GM12878 (cell line): ENCODE data around the gene DLGAP5. TPM values are rescaled to one million over a fixed set of nuclear protein-coding genes. Genes with fewer than 3 reads are reported as not detected.

Experiments
- ATAC-seq: fragments of 200-7000 bp; cut with Tn5 transposase; 3 replicates; pipeline ENCODE4 v1.9.1; 2020; ENCODE audit warnings: mild to moderate bottlenecking, moderate library complexity
- BruUV-seq: library from RNA; stranded (reverse); fragments of 400-500 nt; replicated peaks from 2 replicates; lab custom pipeline; 2021; lab: Mats Ljungman, UMichigan
- CTCF ChIA-PET: fragments of 300-600 bp; sonication (Branson Sonifier 250); formaldehyde crosslinking; extraction: SDS; loops from one replicate; lab custom pipeline; 2021; ENCODE audit warnings: inconsistent platforms; lab: Yijun Ruan, JAX
- POLR2A ChIA-PET: fragments of 350-600 bp; formaldehyde crosslinking; extraction: SDS; loops from one replicate; lab custom pipeline; 2021; ENCODE audit warnings: inconsistent platforms; lab: Charles Lee
- RAD21 ChIA-PET: fragments of 300-600 bp; sonication (Branson Sonifier 250); formaldehyde crosslinking; loops from one replicate; lab custom pipeline; 2023; ENCODE audit warnings: antibody characterized with exemption; ENCODE audit not compliant: unreplicated experiment; lab: Charles Lee
- SMC1A ChIA-PET: fragments of 300-600 bp; sonication (Branson Sonifier 250); formaldehyde crosslinking; loops from one replicate; lab custom pipeline; 2023; ENCODE audit not compliant: unreplicated experiment, uncharacterized antibody; lab: Charles Lee
- DNase-seq: peaks from one replicate; pipeline ENCODE4 v3.0.0-alpha.2; 2011; ENCODE audit warnings: low read depth, low spot score
- FAIRE-seq: peaks from 3 replicates; lab custom pipeline; 2011; peaks lifted over from hg19 to GRCh38; lab: Jason Lieb, UNC
- H2AFZ ChIP-seq: 2 replicates; pipeline ENCODE4 v1.6.0; 2011; ENCODE audit warnings: low read depth, low read length, control low read depth; ENCODE audit not compliant: control insufficient read depth
- H3K27ac ChIP-seq: 2 replicates; pipeline ENCODE4 v1.5.1; 2011; ENCODE audit warnings: control low read depth; ENCODE audit not compliant: control insufficient read depth, insufficient read depth
- H3K27me3 ChIP-seq, 2 experiments: replicated peaks in 1 of 2; 2 replicates each; pipeline versions ENCODE4 v1.6.0 to v1.6.1; 2011; ENCODE audit warnings: low read length in 1 of 2; ENCODE audit not compliant: control insufficient read depth in 2 of 2, insufficient read depth in 2 of 2
- H3K36me3 ChIP-seq, 2 experiments: 2 replicates each; pipeline ENCODE4 v1.5.1; 2011; ENCODE audit warnings: low read length in 1 of 2; ENCODE audit not compliant: control insufficient read depth in 2 of 2, insufficient read depth in 2 of 2
- H3K4me1 ChIP-seq: 2 replicates; pipeline ENCODE4 v1.6.1; 2011; ENCODE audit warnings: mild to moderate bottlenecking, low read length, moderate library complexity, mixed read lengths; ENCODE audit not compliant: control insufficient read depth, insufficient read depth
- H3K4me2 ChIP-seq: 2 replicates; pipeline ENCODE4 v1.6.0; 2011; ENCODE audit warnings: control low read depth; ENCODE audit not compliant: control insufficient read depth, insufficient read depth
- H3K4me3 ChIP-seq: fragments of 200-600 bp; sonication (generic); 2 replicates; pipeline ENCODE4 v1.5.1; 2016
- H3K79me2 ChIP-seq: 2 replicates; pipeline ENCODE4 v1.6.0; 2011; ENCODE audit warnings: low read length; ENCODE audit not compliant: control insufficient read depth, insufficient read depth
- H3K9ac ChIP-seq: 2 replicates; pipeline ENCODE4 v1.8.0; 2011; ENCODE audit warnings: low read length, control low read depth, mixed read lengths; ENCODE audit not compliant: control insufficient read depth, insufficient read depth
- H3K9me3 ChIP-seq: replicated peaks from 3 replicates; pipeline ENCODE4 v1.5.1; 2011; ENCODE audit warnings: mild to moderate bottlenecking, low read length; ENCODE audit not compliant: control insufficient read depth, insufficient read depth
- H4K20me1 ChIP-seq: 2 replicates; pipeline ENCODE4 v1.6.0; 2011; ENCODE audit not compliant: control insufficient read depth, insufficient read depth
- BCL11A ChIP-seq: IDR thresholded peaks from 2 replicates; pipeline ENCODE4 v1.6.1; 2011; ENCODE audit warnings: low read depth, low read length
- CREB1 ChIP-seq: IDR thresholded peaks from 2 replicates; pipeline ENCODE4 v1.6.1; 2012; ENCODE audit warnings: low read depth, mild to moderate bottlenecking, inconsistent platforms
- EGR1 ChIP-seq, 2 experiments: IDR thresholded peaks; 1 replicate in 1 of 2; 2 replicates in 1 of 2; pipeline ENCODE4 v1.6.1; 2011 to 2012; ENCODE audit warnings: low read depth in 2 of 2, low read length in 2 of 2, borderline replicate concordance in 1 of 2, mild to moderate bottlenecking in 1 of 2, moderate library complexity in 1 of 2
- IKZF1 ChIP-seq: fragments of 450-650 bp; conservative IDR thresholded peaks from 2 replicates; pipeline ENCODE4 v1.6.1; 2017; ENCODE audit warnings: antibody characterized with exemption, mild to moderate bottlenecking
- IKZF2 ChIP-seq, 2 experiments: fragments of 450-650 bp; IDR thresholded peaks; 2 replicates each; pipeline ENCODE4 v1.6.1; 2017; ENCODE audit warnings: mild to moderate bottlenecking in 2 of 2, moderate library complexity in 2 of 2
- MTA2 ChIP-seq: fragments of 450-650 bp; IDR thresholded peaks from 2 replicates; pipeline ENCODE4 v1.6.1; 2016; ENCODE audit warnings: low read depth, mild to moderate bottlenecking, moderate library complexity
- MXI1 ChIP-seq: fragments of 150-350 bp; IDR thresholded peaks from 2 replicates; pipeline ENCODE4 v1.6.1; 2011; ENCODE audit warnings: low read depth, mild to moderate bottlenecking, inconsistent platforms, low read length, improper control_type of control experiment
- MYC ChIP-seq: IDR thresholded peaks from 2 replicates; pipeline ENCODE4 v1.6.1; 2011; ENCODE audit warnings: mild to moderate bottlenecking, low read length, moderate library complexity, inconsistent platforms; ENCODE audit not compliant: insufficient read depth, insufficient replicate concordance, insufficient read length, severe bottlenecking
- NFYA ChIP-seq: IDR thresholded peaks from 2 replicates; pipeline ENCODE4 v1.6.1; 2011; ENCODE audit warnings: low read depth, mild to moderate bottlenecking, low read length, improper control_type of control experiment, borderline replicate concordance
- POLR2A ChIP-seq: IDR thresholded peaks from 2 replicates; pipeline ENCODE4 v1.6.1; 2011; ENCODE audit warnings: low read depth, mild to moderate bottlenecking, low read length
- POLR2AphosphoS2 ChIP-seq: IDR thresholded peaks from 2 replicates; pipeline ENCODE4 v1.6.1; 2011; ENCODE audit warnings: low read depth, mild to moderate bottlenecking, low read length, improper control_type of control experiment, moderate library complexity
- RAD51 ChIP-seq: fragments of 450-650 bp; IDR thresholded peaks from 2 replicates; pipeline ENCODE4 v1.6.1; 2016; ENCODE audit warnings: moderate library complexity, mild to moderate bottlenecking, inconsistent platforms
- SPI1 ChIP-seq: IDR thresholded peaks from 2 replicates; pipeline ENCODE4 v1.6.1; 2011; ENCODE audit warnings: low read depth, mild to moderate bottlenecking, low read length, moderate library complexity, borderline replicate concordance; ENCODE audit not compliant: insufficient read depth
- TCF12 ChIP-seq: IDR thresholded peaks from 2 replicates; pipeline ENCODE4 v1.6.1; 2011; ENCODE audit warnings: low read depth, mild to moderate bottlenecking, low read length
- TCF7 ChIP-seq: IDR thresholded peaks from 2 replicates; pipeline ENCODE4 v1.6.1; 2014; ENCODE audit warnings: antibody characterized with exemption, borderline replicate concordance
- WGBS: methylation state at CpG from one replicate; pipeline ENCODE4 v1.1.6; 2016; ENCODE audit warnings: low lambda C conversion rate; ENCODE audit not compliant: insufficient replicate concordance, insufficient coverage; ENCODE audit errors: missing lambda C conversion rate; 5-methylcytosine and 5-hydroxymethylcytosine counted together
- in situ Hi-C: fragments of 300-500 bp; cut with MboI; formaldehyde crosslinking; loops from 9 replicates; pipeline ENCODE4 v1.14.3; 2018; ENCODE audit warnings: mixed read lengths
- intact Hi-C: fragments of 100-400 bp; cut with micrococcal nuclease; formaldehyde crosslinking; loops from one replicate; pipeline ENCODE4 v1.14.2; 2022; ENCODE audit not compliant: unreplicated experiment
- polyA plus RNA-seq, 11 experiments: library from polyadenylated mRNA; depleted of rRNA in 4 of 11; unstranded in 6 of 11; stranded (reverse) in 5 of 11; fragments of >200 nt; fragmentation: Nextera tagmentation in 4 of 11; fragmentation: Illumina TruSeq in 1 of 11; extraction: Ambion mirVana in 4 of 11; extraction: Trizol in 1 of 11; gene quantifications; 1 replicate in 1 of 11; 2 replicates in 10 of 11; pipeline versions ENCODE4 v1.2.1 to v1.2.3, GENCODE V29; 2011 to 2016; ENCODE audit warnings: inconsistent platforms in 2 of 11, missing spikeins in 2 of 11, low read depth in 1 of 11
- total RNA-seq, 4 experiments: library from RNA; depleted of rRNA in 3 of 4; stranded (reverse); fragments of >200 nt in 3 of 4; fragmentation: Illumina TruSeq in 1 of 4; extraction: Trizol in 1 of 4; gene quantifications; 2 replicates each; pipeline versions ENCODE4 v1.2.1 to v1.2.3, GENCODE V29; 2013 to 2021
- TF ChIP-seq, protein P1 (sequence below): IDR thresholded peaks from 2 replicates; pipeline ENCODE4 v1.6.1; 2011; ENCODE audit warnings: borderline replicate concordance, low read depth, mild to moderate bottlenecking, moderate library complexity, low read length; ENCODE audit not compliant: insufficient read depth, poor library complexity, severe bottlenecking
- TF ChIP-seq, protein P2 (sequence below): fragments of 450-650 bp; IDR thresholded peaks from 2 replicates; pipeline ENCODE4 v1.6.1; 2017; ENCODE audit warnings: mild to moderate bottlenecking
- TF ChIP-seq, protein P3 (sequence below): fragments of 450-650 bp; formaldehyde crosslinking; IDR thresholded peaks from 2 replicates; pipeline ENCODE4 v1.4.0; 2020; ENCODE audit warnings: mild to moderate bottlenecking, moderate library complexity

Gene DLGAP5
- total and polyA plus RNA-seq, 10 of the 15 experiments (the other 5 are each of a cell fraction or from before 2014, with no cell fraction given), result 40.9 to 106 (median 67.6) TPM

DNA sequence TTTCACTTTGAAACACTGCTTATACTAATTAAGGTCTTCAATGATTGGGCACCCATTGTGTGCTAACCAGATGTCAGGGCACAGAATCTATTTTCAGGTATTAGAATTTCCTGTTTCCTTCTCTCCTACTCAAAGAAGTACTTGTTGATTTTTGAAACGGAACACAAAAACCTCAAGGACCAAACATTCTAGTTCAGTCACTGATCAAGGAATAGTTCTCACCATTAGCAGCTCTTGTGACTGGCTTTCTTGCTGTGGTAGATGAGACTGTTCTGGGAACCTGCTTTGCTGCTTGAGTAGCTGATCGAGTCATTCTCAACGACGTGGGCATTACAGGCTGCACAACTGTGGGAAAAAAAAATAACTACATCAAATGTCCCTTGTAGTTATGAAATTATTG lies 11.0 kb downstream of the DLGAP5 start:
- in situ Hi-C loops (no loop called here), intact Hi-C loops (no loop called here)
- peaks cover 7% of the 10 kb centered on the region for H3K79me2 ChIP-seq
- H2AFZ ChIP-seq, result peak overlapping the region; percentile 52
- H3K9me3 ChIP-seq, result no peaks in the 10 kb centered on the region
- no peak overlapping the region for H3K4me3 ChIP-seq
- peak overlapping the region; percentile 3; the same call in 1 of the 2 replicates for H3K4me2 ChIP-seq
- POLR2A ChIA-PET, result interaction anchor here (0.5 to 1.1 kb wide), 3 partner anchors 10 to 163 kb away, joined by 3 to 7 read pairs (median 5); no protein-coding TSS in a partner anchor
- peak; percentile 94 for FAIRE-seq
- peak; percentile 98 for DNase-seq
- SMC1A ChIA-PET, result interaction anchor here (1.4 kb wide), 1 partner anchor 23 kb away, joined by 5 read pairs; no protein-coding TSS in a partner anchor
- H3K27me3 ChIP-seq, result no peaks in the 10 kb centered on the region
- peaks cover 16% of the 10 kb centered on the region for H3K4me1 ChIP-seq
- RAD21 ChIA-PET, result interaction anchor here (0.6 kb wide), 1 partner anchor 81 kb away, joined by 3 read pairs; no protein-coding TSS in a partner anchor
- BruUV-seq, result no TSS peak
- peak; percentile 94 for ATAC-seq
- H4K20me1 ChIP-seq, result no peaks in the 10 kb centered on the region
- H3K27ac ChIP-seq, result peak overlapping the region; percentile 67
- H3K36me3 ChIP-seq, result peaks cover 0 to 17% of the 10 kb centered on the region in 2 experiments; a peak in 2 of 4 replicates
- CTCF ChIA-PET, result interaction anchor here (1.4 kb wide), 3 partner anchors 10 to 27 kb away, joined by 3 read pairs; no protein-coding TSS in a partner anchor
- WGBS, result 0% methylated on average over 4 of the region's 4 CpGs
- no peak overlapping the region; the same call in 1 of the 2 replicates for H3K9ac ChIP-seq
- TF ChIP-seq NFYA (no peak), EGR1 (IDR thresholded peaks at IDR 0.05; ENCODE audit: borderline replicate concordance in 1 of 2, low read depth in 2 of 2, low read length in 2 of 2) (no peak), MTA2 (peak; percentile 80), MXI1 (no peak), IKZF1 (0 out of 2 replicates have a peak, but pooled peaks have one; percentile 17), MYC (no peak), BCL11A (no peak), IKZF2 (IDR thresholded peaks at IDR 0.05) (peak; percentile 36 to 51; a peak in 3 of 4 replicates), CREB1 (0 out of 2 replicates have a peak, but pooled peaks have one; percentile 16), RAD51 (no peak), POLR2A (no peak), SPI1 (no peak), TCF7 (no peak), TCF12 (peak; percentile 64; the same call in 1 of the 2 replicates), POLR2AphosphoS2 (no peak)
- TF ChIP-seq, protein P1, sequence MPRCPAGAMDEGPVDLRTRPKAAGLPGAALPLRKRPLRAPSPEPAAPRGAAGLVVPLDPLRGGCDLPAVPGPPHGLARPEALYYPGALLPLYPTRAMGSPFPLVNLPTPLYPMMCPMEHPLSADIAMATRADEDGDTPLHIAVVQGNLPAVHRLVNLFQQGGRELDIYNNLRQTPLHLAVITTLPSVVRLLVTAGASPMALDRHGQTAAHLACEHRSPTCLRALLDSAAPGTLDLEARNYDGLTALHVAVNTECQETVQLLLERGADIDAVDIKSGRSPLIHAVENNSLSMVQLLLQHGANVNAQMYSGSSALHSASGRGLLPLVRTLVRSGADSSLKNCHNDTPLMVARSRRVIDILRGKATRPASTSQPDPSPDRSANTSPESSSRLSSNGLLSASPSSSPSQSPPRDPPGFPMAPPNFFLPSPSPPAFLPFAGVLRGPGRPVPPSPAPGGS, result peak; percentile 77
- TF ChIP-seq, protein P2, sequence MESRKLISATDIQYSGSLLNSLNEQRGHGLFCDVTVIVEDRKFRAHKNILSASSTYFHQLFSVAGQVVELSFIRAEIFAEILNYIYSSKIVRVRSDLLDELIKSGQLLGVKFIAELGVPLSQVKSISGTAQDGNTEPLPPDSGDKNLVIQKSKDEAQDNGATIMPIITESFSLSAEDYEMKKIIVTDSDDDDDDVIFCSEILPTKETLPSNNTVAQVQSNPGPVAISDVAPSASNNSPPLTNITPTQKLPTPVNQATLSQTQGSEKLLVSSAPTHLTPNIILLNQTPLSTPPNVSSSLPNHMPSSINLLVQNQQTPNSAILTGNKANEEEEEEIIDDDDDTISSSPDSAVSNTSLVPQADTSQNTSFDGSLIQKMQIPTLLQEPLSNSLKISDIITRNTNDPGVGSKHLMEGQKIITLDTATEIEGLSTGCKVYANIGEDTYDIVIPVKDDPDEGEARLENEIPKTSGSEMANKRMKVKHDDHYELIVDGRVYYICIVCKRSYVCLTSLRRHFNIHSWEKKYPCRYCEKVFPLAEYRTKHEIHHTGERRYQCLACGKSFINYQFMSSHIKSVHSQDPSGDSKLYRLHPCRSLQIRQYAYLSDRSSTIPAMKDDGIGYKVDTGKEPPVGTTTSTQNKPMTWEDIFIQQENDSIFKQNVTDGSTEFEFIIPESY, result no peak
- TF ChIP-seq, protein P3, sequence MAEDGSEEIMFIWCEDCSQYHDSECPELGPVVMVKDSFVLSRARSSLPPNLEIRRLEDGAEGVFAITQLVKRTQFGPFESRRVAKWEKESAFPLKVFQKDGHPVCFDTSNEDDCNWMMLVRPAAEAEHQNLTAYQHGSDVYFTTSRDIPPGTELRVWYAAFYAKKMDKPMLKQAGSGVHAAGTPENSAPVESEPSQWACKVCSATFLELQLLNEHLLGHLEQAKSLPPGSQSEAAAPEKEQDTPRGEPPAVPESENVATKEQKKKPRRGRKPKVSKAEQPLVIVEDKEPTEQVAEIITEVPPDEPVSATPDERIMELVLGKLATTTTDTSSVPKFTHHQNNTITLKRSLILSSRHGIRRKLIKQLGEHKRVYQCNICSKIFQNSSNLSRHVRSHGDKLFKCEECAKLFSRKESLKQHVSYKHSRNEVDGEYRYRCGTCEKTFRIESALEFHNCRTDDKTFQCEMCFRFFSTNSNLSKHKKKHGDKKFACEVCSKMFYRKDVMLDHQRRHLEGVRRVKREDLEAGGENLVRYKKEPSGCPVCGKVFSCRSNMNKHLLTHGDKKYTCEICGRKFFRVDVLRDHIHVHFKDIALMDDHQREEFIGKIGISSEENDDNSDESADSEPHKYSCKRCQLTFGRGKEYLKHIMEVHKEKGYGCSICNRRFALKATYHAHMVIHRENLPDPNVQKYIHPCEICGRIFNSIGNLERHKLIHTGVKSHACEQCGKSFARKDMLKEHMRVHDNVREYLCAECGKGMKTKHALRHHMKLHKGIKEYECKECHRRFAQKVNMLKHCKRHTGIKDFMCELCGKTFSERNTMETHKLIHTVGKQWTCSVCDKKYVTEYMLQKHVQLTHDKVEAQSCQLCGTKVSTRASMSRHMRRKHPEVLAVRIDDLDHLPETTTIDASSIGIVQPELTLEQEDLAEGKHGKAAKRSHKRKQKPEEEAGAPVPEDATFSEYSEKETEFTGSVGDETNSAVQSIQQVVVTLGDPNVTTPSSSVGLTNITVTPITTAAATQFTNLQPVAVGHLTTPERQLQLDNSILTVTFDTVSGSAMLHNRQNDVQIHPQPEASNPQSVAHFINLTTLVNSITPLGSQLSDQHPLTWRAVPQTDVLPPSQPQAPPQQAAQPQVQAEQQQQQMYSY (CRISPR knock-in tag), result no peak
